WTC11 (cell line): ENCODE data around the gene FKBP1A.

ENCODE experiments used
- CBFB ChIP-seq: sonication (generic); formaldehyde crosslinking; IDR thresholded peaks from 2 replicates; pipeline ENCODE4 v1.8.1; 2022; ENCODE audit warnings: mild to moderate bottlenecking, low read depth, missing genetic modification reagents
- CREM ChIP-seq: sonication (generic); formaldehyde crosslinking; IDR thresholded peaks from 2 replicates; pipeline ENCODE4 v1.8.1; 2022; ENCODE audit warnings: mild to moderate bottlenecking, missing genetic modification reagents, moderate library complexity
- TCF7 ChIP-seq: sonication (generic); formaldehyde crosslinking; IDR thresholded peaks from 2 replicates; pipeline ENCODE4 v1.8.0; 2022; ENCODE audit warnings: mild to moderate bottlenecking, low read depth, missing genetic modification reagents, moderate library complexity
- ZNF232 ChIP-seq: sonication (generic); formaldehyde crosslinking; IDR thresholded peaks from 2 replicates; pipeline ENCODE4 v1.8.0; 2022; ENCODE audit warnings: mild to moderate bottlenecking, missing genetic modification reagents
- ZNF317 ChIP-seq: sonication (generic); formaldehyde crosslinking; IDR thresholded peaks from 2 replicates; pipeline ENCODE4 v1.8.1; 2023; ENCODE audit warnings: low read depth, mild to moderate bottlenecking, moderate library complexity, missing genetic modification reagents, borderline replicate concordance
- TF ChIP-seq, protein P1 (sequence below): sonication (generic); formaldehyde crosslinking; conservative IDR thresholded peaks from 2 replicates; pipeline ENCODE4 v1.8.1; 2022; ENCODE audit warnings: mild to moderate bottlenecking, missing genetic modification reagents
- TF ChIP-seq, protein P2 (sequence below): sonication (generic); formaldehyde crosslinking; IDR thresholded peaks from 2 replicates; pipeline ENCODE4 v1.8.1; 2023; ENCODE audit warnings: mild to moderate bottlenecking, missing genetic modification reagents, borderline replicate concordance
- TF ChIP-seq, protein P3 (sequence below): fragments of 200-600 bp; IDR thresholded peaks from 2 replicates; pipeline ENCODE4 v1.8.0; 2022; ENCODE audit warnings: antibody characterized with exemption

DNA sequence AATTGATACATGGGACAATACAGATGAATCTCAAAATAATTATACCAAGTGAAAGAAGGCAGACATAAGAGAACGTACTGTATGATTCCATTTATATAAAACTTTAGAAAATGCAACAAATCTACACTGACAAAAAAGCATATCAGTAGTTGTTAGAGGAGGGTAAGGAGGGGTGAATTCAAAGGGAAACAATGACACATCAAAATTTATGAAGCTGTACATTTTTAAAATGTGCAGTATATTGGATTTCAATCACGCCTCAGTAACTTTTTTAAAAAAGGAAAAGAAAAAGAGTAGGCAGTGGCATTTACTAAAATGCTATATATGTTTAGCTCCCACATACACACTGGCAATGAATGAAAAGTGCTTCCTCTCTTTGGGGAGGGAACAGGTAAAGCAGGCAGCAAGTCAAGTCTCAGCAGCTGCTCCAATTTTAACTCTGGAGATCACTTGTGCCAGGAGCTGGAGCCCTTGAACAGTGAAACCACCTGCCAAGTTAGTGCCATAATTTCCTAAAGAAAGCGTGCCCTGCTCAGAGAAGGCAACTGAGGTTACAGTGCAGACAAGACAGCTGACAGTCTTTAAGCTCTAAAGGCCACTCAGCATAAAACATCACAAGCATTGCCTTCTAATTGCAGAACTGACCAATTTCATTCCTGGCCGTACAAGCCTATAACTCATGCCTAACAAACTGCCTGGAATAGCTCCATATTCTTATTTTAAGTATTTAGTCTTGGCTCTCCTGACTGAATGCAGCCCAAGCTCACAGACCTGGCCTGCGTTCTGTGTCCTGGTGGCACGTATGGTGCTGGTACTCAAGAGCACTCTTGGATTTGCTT, 10.9 kb downstream of the FKBP1A start:
- TF ChIP-seq, protein P1, sequence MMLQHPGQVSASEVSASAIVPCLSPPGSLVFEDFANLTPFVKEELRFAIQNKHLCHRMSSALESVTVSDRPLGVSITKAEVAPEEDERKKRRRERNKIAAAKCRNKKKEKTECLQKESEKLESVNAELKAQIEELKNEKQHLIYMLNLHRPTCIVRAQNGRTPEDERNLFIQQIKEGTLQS = no peak
- TF ChIP-seq, protein P2, sequence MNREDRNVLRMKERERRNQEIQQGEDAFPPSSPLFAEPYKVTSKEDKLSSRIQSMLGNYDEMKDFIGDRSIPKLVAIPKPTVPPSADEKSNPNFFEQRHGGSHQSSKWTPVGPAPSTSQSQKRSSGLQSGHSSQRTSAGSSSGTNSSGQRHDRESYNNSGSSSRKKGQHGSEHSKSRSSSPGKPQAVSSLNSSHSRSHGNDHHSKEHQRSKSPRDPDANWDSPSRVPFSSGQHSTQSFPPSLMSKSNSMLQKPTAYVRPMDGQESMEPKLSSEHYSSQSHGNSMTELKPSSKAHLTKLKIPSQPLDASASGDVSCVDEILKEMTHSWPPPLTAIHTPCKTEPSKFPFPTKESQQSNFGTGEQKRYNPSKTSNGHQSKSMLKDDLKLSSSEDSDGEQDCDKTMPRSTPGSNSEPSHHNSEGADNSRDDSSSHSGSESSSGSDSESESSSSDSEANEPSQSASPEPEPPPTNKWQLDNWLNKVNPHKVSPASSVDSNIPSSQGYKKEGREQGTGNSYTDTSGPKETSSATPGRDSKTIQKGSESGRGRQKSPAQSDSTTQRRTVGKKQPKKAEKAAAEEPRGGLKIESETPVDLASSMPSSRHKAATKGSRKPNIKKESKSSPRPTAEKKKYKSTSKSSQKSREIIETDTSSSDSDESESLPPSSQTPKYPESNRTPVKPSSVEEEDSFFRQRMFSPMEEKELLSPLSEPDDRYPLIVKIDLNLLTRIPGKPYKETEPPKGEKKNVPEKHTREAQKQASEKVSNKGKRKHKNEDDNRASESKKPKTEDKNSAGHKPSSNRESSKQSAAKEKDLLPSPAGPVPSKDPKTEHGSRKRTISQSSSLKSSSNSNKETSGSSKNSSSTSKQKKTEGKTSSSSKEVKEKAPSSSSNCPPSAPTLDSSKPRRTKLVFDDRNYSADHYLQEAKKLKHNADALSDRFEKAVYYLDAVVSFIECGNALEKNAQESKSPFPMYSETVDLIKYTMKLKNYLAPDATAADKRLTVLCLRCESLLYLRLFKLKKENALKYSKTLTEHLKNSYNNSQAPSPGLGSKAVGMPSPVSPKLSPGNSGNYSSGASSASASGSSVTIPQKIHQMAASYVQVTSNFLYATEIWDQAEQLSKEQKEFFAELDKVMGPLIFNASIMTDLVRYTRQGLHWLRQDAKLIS (CRISPR knock-in tag) = no peak
- TF ChIP-seq TCF7 (CRISPR knock-in tag) (no peak), CREM (CRISPR knock-in tag) (no peak), CBFB (CRISPR knock-in tag) (no peak), ZNF317 (CRISPR knock-in tag) (no peak), ZNF232 (CRISPR knock-in tag) (no peak)
- TF ChIP-seq, protein P3, sequence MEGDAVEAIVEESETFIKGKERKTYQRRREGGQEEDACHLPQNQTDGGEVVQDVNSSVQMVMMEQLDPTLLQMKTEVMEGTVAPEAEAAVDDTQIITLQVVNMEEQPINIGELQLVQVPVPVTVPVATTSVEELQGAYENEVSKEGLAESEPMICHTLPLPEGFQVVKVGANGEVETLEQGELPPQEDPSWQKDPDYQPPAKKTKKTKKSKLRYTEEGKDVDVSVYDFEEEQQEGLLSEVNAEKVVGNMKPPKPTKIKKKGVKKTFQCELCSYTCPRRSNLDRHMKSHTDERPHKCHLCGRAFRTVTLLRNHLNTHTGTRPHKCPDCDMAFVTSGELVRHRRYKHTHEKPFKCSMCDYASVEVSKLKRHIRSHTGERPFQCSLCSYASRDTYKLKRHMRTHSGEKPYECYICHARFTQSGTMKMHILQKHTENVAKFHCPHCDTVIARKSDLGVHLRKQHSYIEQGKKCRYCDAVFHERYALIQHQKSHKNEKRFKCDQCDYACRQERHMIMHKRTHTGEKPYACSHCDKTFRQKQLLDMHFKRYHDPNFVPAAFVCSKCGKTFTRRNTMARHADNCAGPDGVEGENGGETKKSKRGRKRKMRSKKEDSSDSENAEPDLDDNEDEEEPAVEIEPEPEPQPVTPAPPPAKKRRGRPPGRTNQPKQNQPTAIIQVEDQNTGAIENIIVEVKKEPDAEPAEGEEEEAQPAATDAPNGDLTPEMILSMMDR = no peak
